ENCODE measurements around the gene MMP3. TPM values are rescaled to one million over a fixed set of nuclear protein-coding genes. Genes with fewer than 3 reads are reported as not detected.

Gene MMP3
- total and polyA plus RNA-seq, 4 experiments from 2014 or later, result not detected

- Histone ChIP-seq H3K27ac (ENCODE audit: low read depth, low read length) (no peak overlapping the region), H3K36me3 (ENCODE audit: insufficient read depth, low read length) (no peaks in the 10 kb centered on the region), H3K27me3 (ENCODE audit: insufficient read depth, low read length) (no peaks in the 10 kb centered on the region), H3K4me3 (ENCODE audit: low read length in 2 of 2) (no peak overlapping the region), H3K9me3 (ENCODE audit: control insufficient read depth in 1 of 2, low read length in 2 of 2) (no peaks in the 10 kb centered on the region), H3K4me1 (ENCODE audit: insufficient read depth, low read length) (no peaks in the 10 kb centered on the region)
- intact Hi-C loops (cut with micrococcal nuclease), result no loop called here
- no peak for DNase-seq
- CTCF ChIA-PET (ENCODE audit: partially characterized antibody), result no interaction called here
- Mint-ChIP-seq H3K9me3 (peaks cover 0 to 3% (median 0%) of the 10 kb centered on the region in 8 donors), H3K27me3 (peaks cover 2 to 7% of the 10 kb centered on the region in 2 donors), H3K4me1 (no peaks in the 10 kb centered on the region), H3K27ac (no peak overlapping the region), H3K4me3 (no peak overlapping the region), H3K36me3 (no peaks in the 10 kb centered on the region)
- POLR2A ChIA-PET (ENCODE audit: partially characterized antibody), result no interaction called here
Observed at GRCh38 chr11:102846292-102846691, 2.9 kb upstream of the MMP3 start.

DNA sequence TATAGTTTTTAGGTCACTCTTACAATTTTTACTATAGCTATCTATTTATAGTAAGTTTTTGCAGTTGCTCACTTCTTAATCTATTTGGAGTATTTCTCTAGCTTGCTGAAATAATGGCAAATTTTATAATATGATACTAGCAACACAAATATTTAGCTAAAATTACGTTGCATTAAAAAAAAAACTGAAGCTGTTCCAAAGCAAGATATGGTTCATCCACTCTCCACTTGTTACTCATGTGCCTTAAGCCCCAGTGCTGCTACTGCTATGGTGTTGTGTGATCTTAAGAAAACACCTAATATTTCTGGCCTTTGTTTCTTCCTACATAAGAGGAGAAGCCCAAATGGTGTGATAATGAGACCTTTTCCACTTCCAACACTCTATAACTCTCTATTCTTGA, 479 bp downstream of the MMP3 start:
- no peaks in the 10 kb centered on the region for H3K9me3 ChIP-seq (ENCODE audit: control insufficient read depth in 1 of 2, low read length in 2 of 2)
- no peak overlapping the region for H3K4me3 Mint-ChIP-seq
- ChIA-PET POLR2A (ENCODE audit: partially characterized antibody) (no interaction called here), CTCF (ENCODE audit: partially characterized antibody) (no interaction called here)
- H3K36me3 Mint-ChIP-seq, result no peaks in the 10 kb centered on the region
- intact Hi-C loops (cut with micrococcal nuclease), result no loop called here
- H3K9me3 Mint-ChIP-seq, result peaks cover 0 to 2% (median 0%) of the 10 kb centered on the region in 8 donors
- no peaks in the 10 kb centered on the region for H3K4me1 Mint-ChIP-seq
- H3K4me3 ChIP-seq (ENCODE audit: low read length in 2 of 2), result no peak overlapping the region
- peaks cover 2 to 8% of the 10 kb centered on the region in 2 donors for H3K27me3 Mint-ChIP-seq
- no peak overlapping the region for H3K27ac ChIP-seq (ENCODE audit: low read depth, low read length)
- no peak for DNase-seq
- H3K27ac Mint-ChIP-seq, result no peak overlapping the region
- H3K36me3 ChIP-seq (ENCODE audit: insufficient read depth, low read length), result no peaks in the 10 kb centered on the region
- H3K27me3 ChIP-seq (ENCODE audit: insufficient read depth, low read length), result no peaks in the 10 kb centered on the region
- H3K4me1 ChIP-seq (ENCODE audit: insufficient read depth, low read length), result no peaks in the 10 kb centered on the region

- ChIA-PET CTCF (ENCODE audit: partially characterized antibody) (no interaction called here), POLR2A (ENCODE audit: partially characterized antibody) (no interaction called here)
- Mint-ChIP-seq H3K27me3 (peaks cover 2 to 7% of the 10 kb centered on the region in 2 donors), H3K4me1 (no peaks in the 10 kb centered on the region), H3K27ac (no peak overlapping the region), H3K36me3 (no peaks in the 10 kb centered on the region), H3K9me3 (no peaks in the 10 kb centered on the region), H3K4me3 (no peak overlapping the region)
- Histone ChIP-seq H3K27ac (ENCODE audit: low read depth, low read length) (no peak overlapping the region), H3K9me3 (ENCODE audit: control insufficient read depth in 1 of 2, low read length in 2 of 2) (no peaks in the 10 kb centered on the region), H3K27me3 (ENCODE audit: insufficient read depth, low read length) (no peaks in the 10 kb centered on the region), H3K4me3 (ENCODE audit: low read length in 2 of 2) (no peak overlapping the region), H3K36me3 (ENCODE audit: insufficient read depth, low read length) (no peaks in the 10 kb centered on the region), H3K4me1 (ENCODE audit: insufficient read depth, low read length) (no peaks in the 10 kb centered on the region)
- DNase-seq, result no peak
- intact Hi-C loops (cut with micrococcal nuclease), result no loop called here
Observed at GRCh38 chr11:102840018-102840417, 3.4 kb downstream of the MMP3 start.

GRCh38 chr11:102837646-102838045, 5.8 kb downstream of the MMP3 start:
- Histone ChIP-seq H3K4me3 (ENCODE audit: low read length in 2 of 2) (no peak overlapping the region), H3K4me1 (ENCODE audit: insufficient read depth, low read length) (no peaks in the 10 kb centered on the region), H3K36me3 (ENCODE audit: insufficient read depth, low read length) (no peaks in the 10 kb centered on the region), H3K27ac (ENCODE audit: low read depth, low read length) (no peak overlapping the region), H3K9me3 (ENCODE audit: control insufficient read depth in 1 of 2, low read length in 2 of 2) (no peaks in the 10 kb centered on the region), H3K27me3 (ENCODE audit: insufficient read depth, low read length) (no peaks in the 10 kb centered on the region)
- Mint-ChIP-seq H3K4me3 (no peak overlapping the region), H3K27ac (no peak overlapping the region), H3K36me3 (no peaks in the 10 kb centered on the region), H3K4me1 (no peaks in the 10 kb centered on the region), H3K9me3 (no peaks in the 10 kb centered on the region), H3K27me3 (peaks cover 3 to 6% of the 10 kb centered on the region in 2 donors)
- ChIA-PET CTCF (ENCODE audit: partially characterized antibody) (interaction anchor here (0.9 kb wide), 1 partner anchor 54 kb away, joined by 3 read pairs; no protein-coding TSS in a partner anchor), POLR2A (ENCODE audit: partially characterized antibody) (no interaction called here)
- DNase-seq, result no peak
- intact Hi-C loops (cut with micrococcal nuclease), result no loop called here

GRCh38 chr11:102837156-102837555, 6.3 kb downstream of the MMP3 start:
- no peak for DNase-seq
- Mint-ChIP-seq H3K27me3 (peaks cover 4 to 6% of the 10 kb centered on the region in 2 donors), H3K27ac (no peak overlapping the region), H3K36me3 (no peaks in the 10 kb centered on the region), H3K4me3 (no peak overlapping the region), H3K4me1 (no peaks in the 10 kb centered on the region), H3K9me3 (no peaks in the 10 kb centered on the region)
- ChIA-PET POLR2A (ENCODE audit: partially characterized antibody) (no interaction called here), CTCF (ENCODE audit: partially characterized antibody) (interaction anchor here (0.9 kb wide), 1 partner anchor 54 kb away, joined by 3 read pairs; no protein-coding TSS in a partner anchor)
- no peak overlapping the region for H3K4me3 ChIP-seq (ENCODE audit: low read length in 2 of 2)
- H3K27me3 ChIP-seq (ENCODE audit: insufficient read depth, low read length), result no peaks in the 10 kb centered on the region
- intact Hi-C loops (cut with micrococcal nuclease), result no loop called here
- H3K36me3 ChIP-seq (ENCODE audit: insufficient read depth, low read length), result no peaks in the 10 kb centered on the region
- no peaks in the 10 kb centered on the region for H3K4me1 ChIP-seq (ENCODE audit: insufficient read depth, low read length)
- H3K9me3 ChIP-seq (ENCODE audit: control insufficient read depth in 1 of 2, low read length in 2 of 2), result no peaks in the 10 kb centered on the region
- H3K27ac ChIP-seq (ENCODE audit: low read depth, low read length), result no peak overlapping the region

- ChIA-PET CTCF (ENCODE audit: partially characterized antibody) (no interaction called here), POLR2A (ENCODE audit: partially characterized antibody) (no interaction called here)
- Histone ChIP-seq H3K4me1 (ENCODE audit: insufficient read depth, low read length) (no peaks in the 10 kb centered on the region), H3K36me3 (ENCODE audit: insufficient read depth, low read length) (no peaks in the 10 kb centered on the region), H3K9me3 (ENCODE audit: control insufficient read depth in 1 of 2, low read length in 2 of 2) (no peaks in the 10 kb centered on the region), H3K4me3 (ENCODE audit: low read length in 2 of 2) (no peak overlapping the region), H3K27me3 (ENCODE audit: insufficient read depth, low read length) (no peaks in the 10 kb centered on the region), H3K27ac (ENCODE audit: low read depth, low read length) (no peak overlapping the region)
- Mint-ChIP-seq H3K4me3 (no peak overlapping the region), H3K9me3 (no peaks in the 10 kb centered on the region), H3K4me1 (peaks cover 0 to 5% (median 3%) of the 10 kb centered on the region in 4 donors), H3K27ac (no peak overlapping the region), H3K27me3 (peaks cover 8 to 10% of the 10 kb centered on the region in 2 donors), H3K36me3 (no peaks in the 10 kb centered on the region)
- intact Hi-C loops (cut with micrococcal nuclease), result no loop called here
- no peak for DNase-seq
Observed at GRCh38 chr11:102836290-102836875, 7.0 kb downstream of the MMP3 start.

DNA sequence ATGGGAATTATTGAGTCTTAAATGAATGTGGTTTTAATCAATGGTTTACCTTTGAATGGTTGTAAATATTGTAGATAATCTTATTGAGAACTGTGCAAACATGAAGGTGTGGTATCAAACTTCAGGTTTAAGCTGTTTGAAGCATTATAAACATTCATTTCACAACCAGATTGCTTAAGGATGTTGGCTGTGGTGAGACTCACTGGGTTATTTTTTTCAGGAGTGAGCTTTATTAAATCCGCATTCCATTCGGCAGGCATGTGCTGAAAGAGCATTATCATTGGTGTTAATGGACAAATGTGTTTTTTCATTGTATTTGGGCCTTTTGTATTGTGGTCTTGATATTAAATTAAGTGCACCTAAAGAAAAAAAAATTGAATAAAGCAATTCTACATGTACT, 9.7 kb downstream of the MMP3 start:
- H3K4me3 ChIP-seq (ENCODE audit: low read length in 2 of 2), result no peak overlapping the region
- no peak for DNase-seq
- H3K36me3 Mint-ChIP-seq, result no peaks in the 10 kb centered on the region
- H3K4me3 Mint-ChIP-seq, result no peak overlapping the region
- H3K27me3 Mint-ChIP-seq, result peaks cover 21 to 23% of the 10 kb centered on the region in 2 donors
- H3K27me3 ChIP-seq (ENCODE audit: insufficient read depth, low read length), result no peaks in the 10 kb centered on the region
- H3K27ac ChIP-seq (ENCODE audit: low read depth, low read length), result no peak overlapping the region
- peaks cover 0 to 5% (median 5%) of the 10 kb centered on the region in 4 donors for H3K4me1 Mint-ChIP-seq
- POLR2A ChIA-PET (ENCODE audit: partially characterized antibody), result no interaction called here
- H3K4me1 ChIP-seq (ENCODE audit: insufficient read depth, low read length), result no peaks in the 10 kb centered on the region
- CTCF ChIA-PET (ENCODE audit: partially characterized antibody), result no interaction called here
- H3K36me3 ChIP-seq (ENCODE audit: insufficient read depth, low read length), result no peaks in the 10 kb centered on the region
- H3K9me3 Mint-ChIP-seq, result peaks cover 0 to 2% (median 0%) of the 10 kb centered on the region in 8 donors
- intact Hi-C loops (cut with micrococcal nuclease), result no loop called here
- H3K27ac Mint-ChIP-seq, result no peak overlapping the region
- H3K9me3 ChIP-seq (ENCODE audit: control insufficient read depth in 1 of 2, low read length in 2 of 2), result no peaks in the 10 kb centered on the region

Data from CD4-positive, alpha-beta memory T cell (primary cell).